Testis (tissue), 3 donors: ENCODE measurements around the gene PRSS3. TPM values are rescaled to one million over a fixed set of nuclear protein-coding genes. Genes with fewer than 3 reads are reported as not detected.
"Not testable (repeated sequence)": the region's sequence is repeated elsewhere in the genome, so short reads cannot be mapped to it uniquely, and the experiment has no call there.

ENCODE experiments used
- DNase-seq: peaks from one replicate; pipeline ENCODE4 v3.0.0-alpha.2; 2019
- H3K27ac ChIP-seq, 2 donors: fragments of 200-600 bp; sonication (generic); one replicate each; pipeline ENCODE4 v1.5.1; 2019
- H3K27me3 ChIP-seq: fragments of 200-600 bp; sonication (generic); one replicate; pipeline ENCODE4 v1.5.1; 2019
- H3K36me3 ChIP-seq: fragments of 200-600 bp; sonication (generic); one replicate; pipeline ENCODE4 v1.5.1; 2017; ENCODE audit warnings: low read depth; ENCODE audit errors: missing control alignments
- H3K4me1 ChIP-seq: fragments of 200-600 bp; sonication (generic); one replicate; pipeline ENCODE4 v1.5.1; 2019
- H3K4me3 ChIP-seq, 2 donors: fragments of 200-600 bp; sonication (generic); one replicate each; pipeline ENCODE4 v1.5.1; 2017 to 2019
- H3K9me3 ChIP-seq: fragments of 200-600 bp; sonication (generic); one replicate; pipeline ENCODE4 v1.5.1; 2017
- POLR2A ChIP-seq: fragments of 450-650 bp; IDR thresholded peaks from one replicate; pipeline ENCODE4 v1.6.1; 2017; ENCODE audit warnings: antibody characterized with exemption, mild to moderate bottlenecking, moderate library complexity
- WGBS, 2 donors: methylation state at CpG; one replicate each; pipeline ENCODE4 v1.1.5; 2018; 5-methylcytosine and 5-hydroxymethylcytosine counted together
- intact Hi-C: fragments of 100-400 bp; cut with DNase I; formaldehyde crosslinking; loops from one replicate; pipeline ENCODE4 v1.15.1; 2023; ENCODE audit warnings: low total_unique reads
- polyA plus RNA-seq: library from polyadenylated mRNA; stranded (reverse); fragments of 350-450 nt; fragmentation: Illumina TruSeq; extraction: RNeasy Lipid Tissue Mini Kit (QIAGEN cat#74804); gene quantifications from one replicate; pipeline ENCODE4 v1.2.3, GENCODE V29; 2014; ENCODE audit warnings: low read depth, low replicate concordance; ENCODE audit not compliant: insufficient read depth
- small RNA-seq, 2 donors: library from RNA; depleted of rRNA; stranded (forward); fragments of <200 nt; gene quantifications; one replicate each; pipeline ENCODE3, GENCODE V24; 2016
- total RNA-seq, 2 donors: library from RNA; depleted of rRNA; stranded (reverse); fragments of >200 nt; gene quantifications; one replicate each; pipeline ENCODE4 v1.2.3, GENCODE V29; 2016
- TF ChIP-seq, protein P1 (sequence below), 3 experiments: fragments of 450-650 bp in 2 of 3; fragments of 200-600 bp in 1 of 3; sonication (generic) in 1 of 3; IDR thresholded peaks; one replicate each; pipeline ENCODE4 v1.5.1; 2016 to 2019; ENCODE audit warnings: antibody characterized with exemption in 3 of 3, mild to moderate bottlenecking in 2 of 3, moderate library complexity in 1 of 3

Gene PRSS3
- total and polyA plus RNA-seq, 3 donors from 2014 or later = 0.68 to 6.5 (median 3.3) TPM

DNA sequence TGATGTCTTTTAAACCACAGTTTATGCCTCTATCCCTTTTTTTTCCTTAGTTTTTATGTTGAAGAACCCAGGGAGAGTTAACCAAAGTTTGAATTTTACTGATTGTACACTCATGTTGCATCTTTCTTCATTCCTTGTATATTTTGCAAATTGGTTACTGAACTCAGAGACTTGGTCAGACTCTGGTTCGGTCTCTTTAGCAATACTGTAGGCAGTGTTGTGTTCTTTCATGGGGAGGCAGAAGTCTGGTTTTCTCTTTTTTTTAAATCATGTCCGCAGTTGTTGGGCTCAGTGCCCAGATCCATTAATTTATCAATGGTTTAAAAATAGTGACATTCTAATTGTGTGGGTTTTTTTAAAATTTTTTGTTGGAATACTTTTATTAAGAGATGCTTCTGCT lies 45.0 kb downstream of the PRSS3 start:
- no peaks in the 10 kb centered on the region for H3K36me3 ChIP-seq
- no peaks in the 10 kb centered on the region for H3K4me1 ChIP-seq
- WGBS, 2 donors = 33 to 37% methylated on average over 2 of the region's 2 CpGs
- no peak for DNase-seq
- H3K27me3 ChIP-seq = no peaks in the 10 kb centered on the region
- intact Hi-C loops = no loop called here
- H3K4me3 ChIP-seq = no peak overlapping the region
- no peaks in the 10 kb centered on the region for H3K9me3 ChIP-seq
- TF ChIP-seq, protein P1, sequence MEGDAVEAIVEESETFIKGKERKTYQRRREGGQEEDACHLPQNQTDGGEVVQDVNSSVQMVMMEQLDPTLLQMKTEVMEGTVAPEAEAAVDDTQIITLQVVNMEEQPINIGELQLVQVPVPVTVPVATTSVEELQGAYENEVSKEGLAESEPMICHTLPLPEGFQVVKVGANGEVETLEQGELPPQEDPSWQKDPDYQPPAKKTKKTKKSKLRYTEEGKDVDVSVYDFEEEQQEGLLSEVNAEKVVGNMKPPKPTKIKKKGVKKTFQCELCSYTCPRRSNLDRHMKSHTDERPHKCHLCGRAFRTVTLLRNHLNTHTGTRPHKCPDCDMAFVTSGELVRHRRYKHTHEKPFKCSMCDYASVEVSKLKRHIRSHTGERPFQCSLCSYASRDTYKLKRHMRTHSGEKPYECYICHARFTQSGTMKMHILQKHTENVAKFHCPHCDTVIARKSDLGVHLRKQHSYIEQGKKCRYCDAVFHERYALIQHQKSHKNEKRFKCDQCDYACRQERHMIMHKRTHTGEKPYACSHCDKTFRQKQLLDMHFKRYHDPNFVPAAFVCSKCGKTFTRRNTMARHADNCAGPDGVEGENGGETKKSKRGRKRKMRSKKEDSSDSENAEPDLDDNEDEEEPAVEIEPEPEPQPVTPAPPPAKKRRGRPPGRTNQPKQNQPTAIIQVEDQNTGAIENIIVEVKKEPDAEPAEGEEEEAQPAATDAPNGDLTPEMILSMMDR (IDR thresholded peaks at IDR 0.05) = no peak
- no peak for TF ChIP-seq POLR2A
- no peak overlapping the region for H3K27ac ChIP-seq

- Histone ChIP-seq H3K27me3 (no peaks in the 10 kb centered on the region), H3K4me1 (no peaks in the 10 kb centered on the region), H3K27ac (no peak overlapping the region), H3K36me3 (no peaks in the 10 kb centered on the region), H3K4me3 (no peak overlapping the region), H3K9me3 (no peaks in the 10 kb centered on the region)
- TF ChIP-seq, protein P1 (IDR thresholded peaks at IDR 0.05) = no peak
- TF ChIP-seq POLR2A = no peak
- DNase-seq = no peak
- 83 to 86% methylated on average over 5 of the region's 5 CpGs for WGBS, 2 donors
- intact Hi-C loops = no loop called here
Observed at GRCh38 chr9:33843312-33843961, 48.1 kb downstream of the PRSS3 start.

DNA sequence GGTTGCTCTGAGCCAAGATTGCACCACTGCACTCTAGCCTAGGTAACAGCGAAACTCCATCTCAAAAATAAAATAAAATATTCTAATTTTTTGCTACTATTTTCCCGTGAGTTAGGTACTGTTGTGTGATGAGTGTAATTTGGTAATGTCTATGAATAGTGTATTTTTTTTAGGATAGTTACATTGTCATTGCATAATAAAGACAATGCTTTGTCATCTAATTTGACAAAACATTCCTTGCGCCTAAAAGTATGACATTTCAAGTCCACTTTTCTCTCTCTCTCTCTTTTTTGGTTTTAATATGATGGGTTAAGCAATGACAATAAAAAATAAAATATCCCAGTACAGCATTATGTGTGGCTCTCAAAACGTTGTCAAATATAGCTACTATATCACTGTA lies 50.9 kb downstream of the PRSS3 start:
- Histone ChIP-seq H3K4me1 (peaks cover 17% of the 10 kb centered on the region), H3K27me3 (no peaks in the 10 kb centered on the region), H3K27ac (no peak overlapping the region), H3K9me3 (no peaks in the 10 kb centered on the region), H3K4me3 (no peak overlapping the region), H3K36me3 (no peaks in the 10 kb centered on the region)
- DNase-seq = no peak
- intact Hi-C loops = no loop called here
- TF ChIP-seq, protein P1 (IDR thresholded peaks at IDR 0.05) = no peak
- TF ChIP-seq POLR2A = no peak
- WGBS, 2 donors = 86 to 89% methylated on average over 4 of the region's 4 CpGs

DNA sequence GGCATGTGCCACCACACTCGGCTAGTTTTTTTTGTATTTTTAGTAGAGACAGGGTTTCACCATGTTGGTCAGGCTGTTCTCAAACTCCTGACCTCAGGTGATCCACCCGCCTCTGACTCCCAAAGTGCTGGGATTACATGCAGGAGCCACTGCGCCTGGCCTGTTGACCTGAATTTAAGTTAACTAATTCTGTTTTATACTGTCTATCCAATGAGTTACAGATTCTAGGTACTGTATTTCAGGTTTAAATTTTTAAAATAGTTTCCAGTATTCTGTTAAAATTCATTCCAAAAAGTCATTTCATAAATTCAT lies 52.5 kb downstream of the PRSS3 start:
- 89 to 94% methylated on average over 3 of the region's 3 CpGs for WGBS, 2 donors
- H3K4me3 ChIP-seq, H3K9me3 ChIP-seq, DNase-seq, H3K36me3 ChIP-seq, H3K27ac ChIP-seq, H3K27me3 ChIP-seq, intact Hi-C loops: not testable (repeated sequence)
- H3K4me1 ChIP-seq = peaks cover 26% of the 10 kb centered on the region

Small RNA genes within 50 kb of the gene (small RNA-seq; reads per million reads assigned to genes)
- gene RF00019 = 0 reads per million in 2 donors

Other genes starting within 250 kb of the PRSS3 start
- 10 to 100 TPM; 50.2 to 72.6 TPM for gene UBE2R2, start 21.6 kb downstream of the PRSS3 start, total RNA-seq
- 85.7 TPM for gene UBE2R2, start 21.6 kb downstream of the PRSS3 start, polyA plus RNA-seq